Kidney capillary endothelial cell (primary cell): ENCODE results near the gene TMEM94.
"Not testable (repeated sequence)": the region's sequence is repeated elsewhere in the genome, so short reads cannot be mapped to it uniquely, and the experiment has no call there.

ENCODE experiments used
- DNase-seq: peaks from one replicate; pipeline ENCODE4 v3.0.0-alpha.2; 2018; ENCODE audit warnings: low spot score

Gene TMEM94

GRCh38 chr17:75456417-75457046 lies at the start of gene TMEM94:
TMEM94 (plus strand) TSS chr17:75456635; CDS start chr17:75471906, 15,271 bp downstream.
- DNase-seq, result peak; percentile 97

- no peak for DNase-seq
Observed at GRCh38 chr17:75407655-75408352, 48.6 kb upstream of the TMEM94 start.

- no peak for DNase-seq
Observed at GRCh38 chr17:75410141-75410540, 46.3 kb upstream of the TMEM94 start.

- no peak for DNase-seq
Observed at GRCh38 chr17:75411328-75412067, 44.9 kb upstream of the TMEM94 start.

GRCh38 chr17:75412455-75413317 lies 43.7 kb upstream of the TMEM94 start:
- peak; percentile 57 for DNase-seq

GRCh38 chr17:75414488-75414887 lies 41.9 kb upstream of the TMEM94 start:
- DNase-seq, result no peak

- no peak for DNase-seq
Observed at GRCh38 chr17:75416006-75416405, 40.4 kb upstream of the TMEM94 start.

- no peak for DNase-seq
Observed at GRCh38 chr17:75417054-75417580, 39.3 kb upstream of the TMEM94 start.

- no peak for DNase-seq
Observed at GRCh38 chr17:75418531-75418930, 37.9 kb upstream of the TMEM94 start.

GRCh38 chr17:75428543-75429469 lies 27.6 kb upstream of the TMEM94 start:
- DNase-seq, result no peak

- DNase-seq, result no peak
Observed at GRCh38 chr17:75430159-75430974, 26.1 kb upstream of the TMEM94 start.

GRCh38 chr17:75433218-75433783 lies 23.1 kb upstream of the TMEM94 start:
- DNase-seq, result no peak

- DNase-seq, result not testable (repeated sequence)
Observed at GRCh38 chr17:75434433-75434832, 22.0 kb upstream of the TMEM94 start.

- not testable (repeated sequence) for DNase-seq
Observed at GRCh38 chr17:75437404-75437803, 19.0 kb upstream of the TMEM94 start.

- DNase-seq, result no peak
Observed at GRCh38 chr17:75439287-75439686, 17.1 kb upstream of the TMEM94 start.

GRCh38 chr17:75440738-75441448 lies 15.5 kb upstream of the TMEM94 start:
- DNase-seq, result peak; percentile 36

GRCh38 chr17:75442168-75443103 lies 14.0 kb upstream of the TMEM94 start:
- DNase-seq, result no peak

- no peak for DNase-seq
Observed at GRCh38 chr17:75445296-75445695, 11.1 kb upstream of the TMEM94 start.
